HL-60 (cell line): ENCODE data around the gene TBX2.

ENCODE experiments used
- DNase-seq, 2 experiments: peaks; one replicate each; pipeline ENCODE4 v3.0.0-alpha.2; 2010 to 2020; ENCODE audit warnings: low read depth in 1 of 2, low spot score in 1 of 2
- H3K27ac ChIP-seq: fragments of 250-450 bp; sonication (Bioruptor Pico); replicated peaks from 2 replicates; pipeline ENCODE4 v1.5.1; 2020; ENCODE audit warnings: mild to moderate bottlenecking, moderate library complexity
- H3K27me3 ChIP-seq: fragments of 250-450 bp; sonication (Bioruptor Pico); 2 replicates; pipeline ENCODE4 v1.5.1; 2021; ENCODE audit warnings: mild to moderate bottlenecking, moderate library complexity; ENCODE audit not compliant: insufficient read depth, poor library complexity, severe bottlenecking
- H3K4me3 ChIP-seq: replicated peaks from 2 replicates; pipeline ENCODE4 v1.5.1; 2011; ENCODE audit warnings: mild to moderate bottlenecking, control low read depth, low read length; ENCODE audit not compliant: insufficient read depth
- CTCF ChIP-seq: IDR thresholded peaks from one replicate; pipeline ENCODE4 v1.5.1; 2011; ENCODE audit warnings: low read length, control low read depth, inconsistent platforms; ENCODE audit not compliant: insufficient read depth
- GABPA ChIP-seq: IDR thresholded peaks from 2 replicates; pipeline ENCODE4 v1.6.1; 2012; ENCODE audit warnings: low read depth
- POLR2AphosphoS5 ChIP-seq: IDR thresholded peaks from 2 replicates; pipeline ENCODE4 v1.6.1; 2012; ENCODE audit warnings: low read depth
- REST ChIP-seq: IDR thresholded peaks from 2 replicates; pipeline ENCODE4 v1.6.1; 2012; ENCODE audit warnings: low read depth; ENCODE audit not compliant: insufficient replicate concordance
- SPI1 ChIP-seq: IDR thresholded peaks from 2 replicates; pipeline ENCODE4 v1.6.1; 2012; ENCODE audit warnings: low read depth, mild to moderate bottlenecking, borderline replicate concordance

TBX2 gene

GRCh38 chr17:61404913-61405685, 5.5 kb downstream of the TBX2 start:
- peaks cover 84% of the 10 kb centered on the region for H3K27me3 ChIP-seq
- DNase-seq, result no peak
- H3K4me3 ChIP-seq, result no peak overlapping the region
- H3K27ac ChIP-seq, result no peak overlapping the region
- TF ChIP-seq REST, result peak; percentile 37
- no peak for TF ChIP-seq POLR2AphosphoS5

- TF ChIP-seq REST (no peak), SPI1 (no peak), GABPA (no peak), POLR2AphosphoS5 (no peak), CTCF (no peak)
- Histone ChIP-seq H3K4me3 (no peak overlapping the region), H3K27ac (no peak overlapping the region), H3K27me3 (peaks cover 85% of the 10 kb centered on the region)
- no peak for DNase-seq
These were observed 6.3 kb downstream of the TBX2 start for GRCh38 chr17:61405686-61406536.

- no peak for DNase-seq
- H3K27ac ChIP-seq, result no peak overlapping the region
- no peak overlapping the region for H3K4me3 ChIP-seq
- TF ChIP-seq CTCF (no peak), SPI1 (no peak), POLR2AphosphoS5 (no peak)
- peaks cover 85% of the 10 kb centered on the region for H3K27me3 ChIP-seq
These were observed 6.8 kb downstream of the TBX2 start for GRCh38 chr17:61406537-61406845.
